OCI-LY7 (cell line): Measurements from ENCODE around the gene MYNN. TPM values are rescaled to one million over a fixed set of nuclear protein-coding genes. Genes with fewer than 3 reads are reported as not detected.
A peak's percentile ranks its signal among the peaks of the same experiment; 100 is the strongest.

Source experiments
- BruUV-seq: library from RNA; stranded (reverse); fragments of 400-500 nt; replicated peaks from 2 replicates; lab custom pipeline; 2021; lab: Mats Ljungman, UMichigan
- CTCF ChIA-PET: fragments of 300-600 bp; sonication (Branson Sonifier 250); formaldehyde crosslinking; loops from one replicate; lab custom pipeline; 2022; ENCODE audit warnings: antibody characterized with exemption; ENCODE audit not compliant: unreplicated experiment; lab: Charles Lee
- POLR2A ChIA-PET: fragments of 300-600 bp; sonication (Branson Sonifier 250); formaldehyde crosslinking; loops from one replicate; lab custom pipeline; 2022; ENCODE audit warnings: antibody characterized with exemption; lab: Charles Lee
- DNase-seq: peaks from one replicate; pipeline ENCODE4 v3.0.0-alpha.2; 2015; ENCODE audit warnings: low spot score
- H2AFZ ChIP-seq: fragments of 200-600 bp; sonication (generic), shearing (Covaris generic); 2 replicates; pipeline ENCODE4 v1.6.1; 2014; ENCODE audit warnings: mild to moderate bottlenecking, antibody characterized with exemption, low read length, moderate library complexity
- H3K27ac ChIP-seq: fragments of 200-600 bp; sonication (generic); 2 replicates; pipeline ENCODE4 v1.5.1; 2014; ENCODE audit warnings: mixed run types, low read depth, mild to moderate bottlenecking, moderate library complexity, low read length, inconsistent platforms; ENCODE audit not compliant: poor library complexity, severe bottlenecking
- H3K36me3 ChIP-seq: fragments of 200-600 bp; sonication (generic); 2 replicates; pipeline ENCODE4 v1.6.1; 2014; ENCODE audit warnings: mild to moderate bottlenecking, antibody characterized with exemption, low read length, moderate library complexity, mixed read lengths; ENCODE audit not compliant: insufficient read depth
- H3K4me1 ChIP-seq: fragments of 200-600 bp; sonication (generic); 2 replicates; pipeline ENCODE4 v1.5.1; 2014; ENCODE audit warnings: mild to moderate bottlenecking, low read length; ENCODE audit not compliant: insufficient read depth, poor library complexity, severe bottlenecking
- H3K4me2 ChIP-seq: fragments of 200-600 bp; sonication (generic); 2 replicates; pipeline ENCODE4 v1.6.1; 2014; ENCODE audit warnings: mild to moderate bottlenecking, low read length
- H3K4me3 ChIP-seq: fragments of 200-600 bp; sonication (generic); 2 replicates; pipeline ENCODE4 v1.5.1; 2014; ENCODE audit warnings: mild to moderate bottlenecking, low read depth, low read length; ENCODE audit not compliant: poor library complexity, severe bottlenecking
- H3K79me2 ChIP-seq: fragments of 200-600 bp; sonication (generic); 2 replicates; pipeline ENCODE4 v1.6.1; 2016; ENCODE audit warnings: low read depth, mild to moderate bottlenecking, low read length, moderate library complexity, mixed read lengths; ENCODE audit not compliant: insufficient read depth
- H3K9me2 ChIP-seq: fragments of 200-600 bp; sonication (generic); 2 replicates; pipeline ENCODE4 v1.6.1; 2016; ENCODE audit warnings: mild to moderate bottlenecking, low read length, mixed read lengths; ENCODE audit not compliant: insufficient read depth
- H3K9me3 ChIP-seq: fragments of 200-600 bp; sonication (generic); 2 replicates; pipeline ENCODE4 v1.6.1; 2014; ENCODE audit warnings: mild to moderate bottlenecking, mixed run types, low read length, mixed read lengths
- H4K20me1 ChIP-seq: fragments of 200-600 bp; sonication (generic); 2 replicates; pipeline ENCODE4 v1.6.1; 2014; ENCODE audit warnings: mild to moderate bottlenecking, antibody characterized with exemption, low read length, moderate library complexity, mixed read lengths; ENCODE audit not compliant: insufficient read depth
- EZH2phosphoT487 ChIP-seq: fragments of 200-600 bp; sonication (generic); IDR thresholded peaks from 2 replicates; pipeline ENCODE4 v1.6.1; 2018; ENCODE audit warnings: low read depth, borderline replicate concordance, mild to moderate bottlenecking, mixed run types, antibody characterized with exemption, low read length, moderate library complexity, mixed read lengths
- intact Hi-C: fragments of 100-400 bp; cut with micrococcal nuclease; formaldehyde crosslinking; loops from one replicate; pipeline ENCODE4 v1.10.0; 2022; ENCODE audit not compliant: unreplicated experiment
- total RNA-seq, 2 experiments: library from RNA; depleted of rRNA in 1 of 2; stranded (reverse); fragments of >200 nt in 1 of 2; shearing (Covaris generic) in 1 of 2; gene quantifications; 2 replicates each; pipeline ENCODE4 v1.2.3, GENCODE V29; 2014 to 2022
- TF ChIP-seq, protein P1 (sequence below): fragments of 200-600 bp; sonication (generic); conservative IDR thresholded peaks from 2 replicates; pipeline ENCODE4 v1.5.1; 2014; ENCODE audit warnings: mild to moderate bottlenecking, antibody characterized with exemption, low read length, moderate library complexity, mixed read lengths

Gene MYNN
- total RNA-seq, 2 experiments from 2014 or later = 12.1 to 13.1 TPM

DNA sequence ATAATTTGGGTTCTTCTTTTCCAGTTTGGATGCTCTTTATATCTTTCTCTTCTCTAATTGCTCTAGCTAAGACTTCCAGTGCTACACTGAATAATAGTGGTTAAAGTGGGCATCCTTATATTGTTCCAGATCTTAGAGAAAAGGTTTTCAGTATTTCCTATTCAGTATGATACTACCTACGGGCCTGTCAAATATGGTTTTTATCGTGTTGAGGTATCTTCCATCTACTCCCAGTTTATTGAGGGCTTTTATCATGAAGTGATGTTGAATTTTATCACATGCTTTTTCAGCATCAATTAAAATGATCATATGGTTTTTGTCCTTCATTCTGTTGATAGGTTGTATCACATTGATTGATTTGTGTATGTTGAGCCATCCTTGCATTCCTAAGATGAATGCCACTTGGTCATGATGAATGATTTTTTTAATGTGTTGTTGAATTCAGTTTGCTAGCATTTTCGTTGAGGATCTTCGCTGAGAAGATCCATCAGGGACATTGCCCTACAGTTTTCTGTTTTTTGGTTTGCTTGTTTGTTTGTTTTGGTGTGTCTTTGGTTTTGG lies 42.5 kb downstream of the MYNN start:
- no peaks in the 10 kb centered on the region; the same call in 1 of the 2 replicates for H3K36me3 ChIP-seq
- H4K20me1 ChIP-seq = no peaks in the 10 kb centered on the region
- intact Hi-C loops = no loop called here
- no TSS peak for BruUV-seq
- no peaks in the 10 kb centered on the region for H3K79me2 ChIP-seq
- peaks cover 21% of the 10 kb centered on the region; the same call in 1 of the 2 replicates for H3K9me3 ChIP-seq
- ChIA-PET POLR2A (interaction anchor here (0.6 to 2.1 kb wide), 2 partner anchors 16 to 25 kb away, joined by 3 to 6 read pairs; no protein-coding TSS in a partner anchor), CTCF (interaction anchor here (0.8 kb wide), 1 partner anchor 25 kb away, joined by 3 read pairs; no protein-coding TSS in a partner anchor)
- no peak overlapping the region for H3K27ac ChIP-seq
- no peak for TF ChIP-seq EZH2phosphoT487
- TF ChIP-seq, protein P1, sequence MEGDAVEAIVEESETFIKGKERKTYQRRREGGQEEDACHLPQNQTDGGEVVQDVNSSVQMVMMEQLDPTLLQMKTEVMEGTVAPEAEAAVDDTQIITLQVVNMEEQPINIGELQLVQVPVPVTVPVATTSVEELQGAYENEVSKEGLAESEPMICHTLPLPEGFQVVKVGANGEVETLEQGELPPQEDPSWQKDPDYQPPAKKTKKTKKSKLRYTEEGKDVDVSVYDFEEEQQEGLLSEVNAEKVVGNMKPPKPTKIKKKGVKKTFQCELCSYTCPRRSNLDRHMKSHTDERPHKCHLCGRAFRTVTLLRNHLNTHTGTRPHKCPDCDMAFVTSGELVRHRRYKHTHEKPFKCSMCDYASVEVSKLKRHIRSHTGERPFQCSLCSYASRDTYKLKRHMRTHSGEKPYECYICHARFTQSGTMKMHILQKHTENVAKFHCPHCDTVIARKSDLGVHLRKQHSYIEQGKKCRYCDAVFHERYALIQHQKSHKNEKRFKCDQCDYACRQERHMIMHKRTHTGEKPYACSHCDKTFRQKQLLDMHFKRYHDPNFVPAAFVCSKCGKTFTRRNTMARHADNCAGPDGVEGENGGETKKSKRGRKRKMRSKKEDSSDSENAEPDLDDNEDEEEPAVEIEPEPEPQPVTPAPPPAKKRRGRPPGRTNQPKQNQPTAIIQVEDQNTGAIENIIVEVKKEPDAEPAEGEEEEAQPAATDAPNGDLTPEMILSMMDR = no peak
- H3K4me2 ChIP-seq = no peak overlapping the region
- no peak overlapping the region for H2AFZ ChIP-seq
- peak; percentile 11 for DNase-seq
- H3K4me1 ChIP-seq = peaks cover 31% of the 10 kb centered on the region
- no peak overlapping the region for H3K4me3 ChIP-seq
- no peaks in the 10 kb centered on the region for H3K9me2 ChIP-seq

DNA sequence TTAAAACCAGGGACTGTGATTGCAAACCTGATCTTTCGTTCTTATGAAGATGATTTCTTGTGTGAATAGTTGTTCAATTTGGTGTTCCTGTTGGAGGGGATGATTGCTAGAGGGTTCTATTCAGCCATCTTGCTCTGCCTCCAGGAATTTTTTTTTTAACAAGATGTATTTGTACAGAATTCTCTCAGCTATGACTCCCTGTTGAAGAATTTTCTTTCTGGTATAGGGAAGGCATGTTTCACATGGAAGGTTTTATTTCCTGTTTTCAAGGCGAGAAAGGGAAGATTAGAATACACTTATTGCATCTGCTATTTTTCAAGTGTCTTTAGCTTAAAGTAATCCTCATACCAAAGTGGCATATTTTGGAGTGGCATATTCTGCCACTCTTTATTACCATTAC lies 45.1 kb downstream of the MYNN start:
- ChIA-PET CTCF (no interaction called here), POLR2A (interaction anchor here (0.7 to 1.7 kb wide), 3 partner anchors 25 to 197 kb away, joined by 3 to 5 read pairs (median 3); no protein-coding TSS in a partner anchor)
- no peak overlapping the region for H3K4me2 ChIP-seq
- peaks cover 21% of the 10 kb centered on the region; the same call in 1 of the 2 replicates for H3K9me3 ChIP-seq
- no peak for DNase-seq
- H3K4me1 ChIP-seq = peaks cover 8% of the 10 kb centered on the region
- no peak overlapping the region for H3K27ac ChIP-seq
- TF ChIP-seq EZH2phosphoT487 = no peak
- TF ChIP-seq, protein P1 = no peak
- no TSS peak for BruUV-seq
- no peaks in the 10 kb centered on the region for H4K20me1 ChIP-seq
- no peaks in the 10 kb centered on the region for H3K79me2 ChIP-seq
- H3K9me2 ChIP-seq = no peaks in the 10 kb centered on the region
- H3K36me3 ChIP-seq = no peaks in the 10 kb centered on the region; the same call in 1 of the 2 replicates
- intact Hi-C loops = no loop called here
- no peak overlapping the region for H2AFZ ChIP-seq
- H3K4me3 ChIP-seq = no peak overlapping the region

DNA sequence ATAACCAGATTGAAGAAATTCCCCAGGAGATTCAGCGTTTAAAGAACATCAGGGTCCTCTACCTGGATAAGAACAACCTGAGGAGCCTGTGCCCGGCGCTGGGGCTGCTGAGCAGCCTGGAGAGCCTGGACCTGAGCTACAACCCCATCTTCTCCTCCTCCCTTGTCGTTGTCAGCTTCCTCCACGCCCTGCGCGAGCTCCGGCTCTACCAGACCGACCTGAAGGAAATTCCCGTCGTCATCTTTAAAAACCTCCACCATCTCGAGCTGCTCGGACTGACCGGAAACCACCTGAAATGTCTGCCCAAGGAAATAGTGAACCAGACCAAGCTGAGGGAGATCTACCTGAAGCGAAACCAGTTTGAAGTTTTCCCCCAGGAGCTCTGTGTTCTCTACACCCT lies 48.9 kb downstream of the MYNN start:
- BruUV-seq = no TSS peak
- H3K79me2 ChIP-seq = no peaks in the 10 kb centered on the region
- CTCF ChIA-PET = no interaction called here
- H3K27ac ChIP-seq = no peak overlapping the region
- DNase-seq = no peak
- no peak overlapping the region for H3K4me2 ChIP-seq
- 0 out of 2 replicates have a peak, but pooled peaks cover 4% of the 10 kb centered on the region for H3K9me3 ChIP-seq
- intact Hi-C loops = no loop called here
- H4K20me1 ChIP-seq = no peaks in the 10 kb centered on the region
- no peak overlapping the region for H2AFZ ChIP-seq
- no peaks in the 10 kb centered on the region for H3K36me3 ChIP-seq
- H3K4me1 ChIP-seq = no peaks in the 10 kb centered on the region
- POLR2A ChIA-PET = interaction anchor here (0.8 to 1.4 kb wide), 2 partner anchors 10 to 15 kb away, joined by 3 to 4 read pairs; no protein-coding TSS in a partner anchor
- TF ChIP-seq, protein P1 = no peak
- TF ChIP-seq EZH2phosphoT487 = no peak
- H3K4me3 ChIP-seq = no peak overlapping the region
- H3K9me2 ChIP-seq = no peaks in the 10 kb centered on the region
